OCI-LY1 (cell line): ENCODE measurements around the gene SHC4.

Source experiments
- EZH2 ChIP-seq: fragments of 200-600 bp; sonication (generic), shearing (Covaris generic); IDR thresholded peaks from 2 replicates; pipeline ENCODE4 v1.8.0; 2017; ENCODE audit warnings: borderline replicate concordance, mixed run types, mild to moderate bottlenecking, antibody characterized with exemption, low read length, moderate library complexity, mixed read lengths
- TF ChIP-seq, protein P1 (sequence below): fragments of 200-600 bp; sonication (generic), shearing (Covaris generic); IDR thresholded peaks from 2 replicates; pipeline ENCODE4 v1.5.1; 2017; ENCODE audit warnings: mild to moderate bottlenecking, antibody characterized with exemption, low read length, moderate library complexity, mixed read lengths

DNA sequence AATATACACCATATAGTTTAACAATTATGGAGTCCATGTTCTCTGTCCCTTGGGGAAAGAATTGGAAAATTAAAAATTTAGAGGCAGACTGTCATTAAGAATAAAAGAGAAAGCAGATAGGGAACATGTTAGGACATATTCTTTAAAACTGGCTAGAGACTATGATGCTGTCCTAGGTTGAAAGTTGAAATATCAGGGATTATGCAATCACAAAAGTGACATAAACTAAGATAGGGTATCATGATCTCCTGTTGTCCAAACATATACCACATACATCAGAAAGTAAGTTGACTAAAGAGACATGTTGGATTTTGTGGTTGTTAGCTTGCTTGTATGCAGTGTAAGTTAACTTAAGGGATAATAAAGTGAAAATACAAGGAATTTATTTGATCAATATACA, 95.7 kb downstream of the SHC4 start:
- TF ChIP-seq, protein P1, sequence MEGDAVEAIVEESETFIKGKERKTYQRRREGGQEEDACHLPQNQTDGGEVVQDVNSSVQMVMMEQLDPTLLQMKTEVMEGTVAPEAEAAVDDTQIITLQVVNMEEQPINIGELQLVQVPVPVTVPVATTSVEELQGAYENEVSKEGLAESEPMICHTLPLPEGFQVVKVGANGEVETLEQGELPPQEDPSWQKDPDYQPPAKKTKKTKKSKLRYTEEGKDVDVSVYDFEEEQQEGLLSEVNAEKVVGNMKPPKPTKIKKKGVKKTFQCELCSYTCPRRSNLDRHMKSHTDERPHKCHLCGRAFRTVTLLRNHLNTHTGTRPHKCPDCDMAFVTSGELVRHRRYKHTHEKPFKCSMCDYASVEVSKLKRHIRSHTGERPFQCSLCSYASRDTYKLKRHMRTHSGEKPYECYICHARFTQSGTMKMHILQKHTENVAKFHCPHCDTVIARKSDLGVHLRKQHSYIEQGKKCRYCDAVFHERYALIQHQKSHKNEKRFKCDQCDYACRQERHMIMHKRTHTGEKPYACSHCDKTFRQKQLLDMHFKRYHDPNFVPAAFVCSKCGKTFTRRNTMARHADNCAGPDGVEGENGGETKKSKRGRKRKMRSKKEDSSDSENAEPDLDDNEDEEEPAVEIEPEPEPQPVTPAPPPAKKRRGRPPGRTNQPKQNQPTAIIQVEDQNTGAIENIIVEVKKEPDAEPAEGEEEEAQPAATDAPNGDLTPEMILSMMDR, result no peak
- no peak for TF ChIP-seq EZH2
